Measurements from ENCODE around the gene CGNL1.

CGNL1 gene

DNA sequence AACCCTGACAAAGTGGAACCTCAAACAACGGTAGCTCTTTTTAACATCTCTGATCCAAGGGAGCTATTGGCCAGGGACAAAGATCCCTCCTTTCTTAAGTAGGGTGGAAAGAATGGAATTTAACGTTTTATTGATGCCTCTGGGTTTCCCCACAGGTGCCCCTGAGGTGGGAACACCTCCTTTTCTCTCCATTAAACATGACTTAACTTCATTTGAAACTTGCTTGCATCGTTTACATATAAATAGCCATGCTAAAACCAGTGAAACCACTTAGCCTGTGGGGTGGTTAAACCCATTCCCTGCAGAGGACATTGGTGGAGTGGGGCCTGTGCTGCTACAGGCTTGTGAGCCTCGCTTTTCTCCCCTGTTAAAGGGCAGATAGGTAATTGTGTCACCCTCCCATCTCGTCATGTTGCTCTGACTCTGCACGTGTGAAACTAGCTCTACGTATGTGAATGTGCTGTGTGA, 9.7 kb downstream of the CGNL1 start:
- DNase-seq: no peak
- TF ChIP-seq, protein P1, sequence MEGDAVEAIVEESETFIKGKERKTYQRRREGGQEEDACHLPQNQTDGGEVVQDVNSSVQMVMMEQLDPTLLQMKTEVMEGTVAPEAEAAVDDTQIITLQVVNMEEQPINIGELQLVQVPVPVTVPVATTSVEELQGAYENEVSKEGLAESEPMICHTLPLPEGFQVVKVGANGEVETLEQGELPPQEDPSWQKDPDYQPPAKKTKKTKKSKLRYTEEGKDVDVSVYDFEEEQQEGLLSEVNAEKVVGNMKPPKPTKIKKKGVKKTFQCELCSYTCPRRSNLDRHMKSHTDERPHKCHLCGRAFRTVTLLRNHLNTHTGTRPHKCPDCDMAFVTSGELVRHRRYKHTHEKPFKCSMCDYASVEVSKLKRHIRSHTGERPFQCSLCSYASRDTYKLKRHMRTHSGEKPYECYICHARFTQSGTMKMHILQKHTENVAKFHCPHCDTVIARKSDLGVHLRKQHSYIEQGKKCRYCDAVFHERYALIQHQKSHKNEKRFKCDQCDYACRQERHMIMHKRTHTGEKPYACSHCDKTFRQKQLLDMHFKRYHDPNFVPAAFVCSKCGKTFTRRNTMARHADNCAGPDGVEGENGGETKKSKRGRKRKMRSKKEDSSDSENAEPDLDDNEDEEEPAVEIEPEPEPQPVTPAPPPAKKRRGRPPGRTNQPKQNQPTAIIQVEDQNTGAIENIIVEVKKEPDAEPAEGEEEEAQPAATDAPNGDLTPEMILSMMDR (IDR thresholded peaks at IDR 0.05; ENCODE audit: low read depth, low read length, missing control alignments): no peak
- no peaks in the 10 kb centered on the region for H3K36me3 ChIP-seq (replicated peaks)
- no peaks in the 10 kb centered on the region for H3K27me3 ChIP-seq (replicated peaks)
- H3K27ac ChIP-seq: no peak overlapping the region
- in situ Hi-C loops (cut with HindIII; ENCODE audit: low pct_ligation_motif_present, low sequenced_read_pairs): no loop called here
- no peak overlapping the region for H3K4me3 ChIP-seq (ENCODE audit: low read depth, low read length)

DNA sequence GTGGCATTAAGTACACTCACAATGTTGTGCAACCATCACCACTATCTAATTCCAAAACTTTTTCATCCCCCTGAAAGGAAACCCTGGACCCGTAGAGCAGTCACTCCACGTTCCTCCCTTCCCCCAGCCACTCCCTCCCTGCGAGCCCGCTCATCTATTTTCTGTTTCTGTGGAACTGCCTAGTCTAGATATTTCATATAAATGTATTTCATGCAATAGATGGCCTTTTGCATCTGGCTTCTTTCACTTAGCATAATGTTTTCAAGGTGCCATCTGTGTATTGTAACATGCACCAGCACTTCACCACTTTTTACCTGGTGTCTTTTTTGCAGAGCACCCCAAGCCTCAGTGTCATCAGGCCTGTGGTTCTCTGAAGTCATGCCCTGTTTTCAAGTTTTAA, 10.7 kb downstream of the CGNL1 start:
- Histone ChIP-seq H3K4me3 (ENCODE audit: low read depth, low read length) (no peak overlapping the region), H3K36me3 (replicated peaks) (no peaks in the 10 kb centered on the region), H3K27ac (no peak overlapping the region), H3K27me3 (replicated peaks) (no peaks in the 10 kb centered on the region)
- in situ Hi-C loops (cut with HindIII; ENCODE audit: low pct_ligation_motif_present, low sequenced_read_pairs): no loop called here
- no peak for DNase-seq
- TF ChIP-seq, protein P1 (IDR thresholded peaks at IDR 0.05; ENCODE audit: low read depth, low read length, missing control alignments): no peak

DNA sequence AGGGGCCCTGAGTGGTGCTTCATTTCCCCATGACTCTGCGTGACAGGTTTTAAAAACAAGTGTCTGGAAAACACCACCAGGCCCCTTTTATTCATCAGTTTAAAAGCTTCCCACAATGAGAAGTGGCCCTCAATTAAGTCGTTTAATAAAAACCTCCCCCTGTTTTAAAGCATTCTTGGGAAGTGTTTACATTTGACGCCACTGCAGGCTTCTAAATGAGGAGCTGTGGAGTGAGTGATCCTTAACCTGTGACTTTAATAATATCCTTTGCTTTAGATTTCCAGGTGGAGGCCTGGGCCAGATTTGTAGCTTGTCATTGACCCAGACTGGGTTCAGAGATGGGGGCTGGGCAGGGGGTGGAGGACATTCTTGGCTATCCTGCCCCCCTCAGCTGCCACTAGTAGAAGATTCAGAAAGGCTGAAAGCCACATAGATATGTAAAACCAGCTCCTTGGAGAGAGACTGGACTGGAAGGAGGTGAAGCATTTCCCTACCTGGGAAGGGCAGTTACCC, 11.3 kb downstream of the CGNL1 start:
- TF ChIP-seq, protein P1 (IDR thresholded peaks at IDR 0.05; ENCODE audit: low read depth, low read length, missing control alignments): no peak
- no peak overlapping the region for H3K27ac ChIP-seq
- no peak overlapping the region for H3K4me3 ChIP-seq (ENCODE audit: low read depth, low read length)
- in situ Hi-C loops (cut with HindIII; ENCODE audit: low pct_ligation_motif_present, low sequenced_read_pairs): no loop called here
- no peaks in the 10 kb centered on the region for H3K36me3 ChIP-seq (replicated peaks)
- no peak for DNase-seq
- no peaks in the 10 kb centered on the region for H3K27me3 ChIP-seq (replicated peaks)

GRCh38 chr15:57388464-57388863, 12.2 kb downstream of the CGNL1 start:
- in situ Hi-C loops (cut with HindIII; ENCODE audit: low pct_ligation_motif_present, low sequenced_read_pairs): no loop called here
- DNase-seq: no peak

DNA sequence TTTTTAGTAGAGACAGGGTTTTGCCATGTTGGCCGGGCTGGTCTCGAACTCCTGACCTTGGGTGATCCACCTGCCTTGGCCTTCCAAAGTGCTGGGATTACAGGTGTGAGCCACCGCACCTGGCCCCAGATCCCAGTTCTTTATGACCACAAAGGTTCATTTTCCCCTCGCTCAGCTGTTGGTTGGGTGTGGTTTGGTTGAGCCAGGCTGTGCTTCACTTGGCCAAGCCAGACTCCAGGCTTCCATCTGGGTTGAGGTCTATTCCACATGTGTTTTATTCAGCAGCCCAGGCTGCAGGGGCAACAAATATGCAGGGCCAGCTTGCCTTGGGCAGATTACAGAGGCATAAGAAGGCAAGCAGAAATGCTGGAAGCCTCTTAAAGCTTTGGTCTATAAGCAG, 13.7 kb downstream of the CGNL1 start:
- no peak overlapping the region for H3K4me3 ChIP-seq (ENCODE audit: low read depth, low read length)
- H3K27ac ChIP-seq: no peak overlapping the region
- TF ChIP-seq, protein P1 (IDR thresholded peaks at IDR 0.05; ENCODE audit: low read depth, low read length, missing control alignments): no peak
- in situ Hi-C loops (cut with HindIII; ENCODE audit: low pct_ligation_motif_present, low sequenced_read_pairs): no loop called here
- H3K36me3 ChIP-seq (replicated peaks): no peaks in the 10 kb centered on the region
- no peaks in the 10 kb centered on the region for H3K27me3 ChIP-seq (replicated peaks)
- DNase-seq: no peak

More at GRCh38 chr15:57388464-57388863, 12.2 kb downstream of the CGNL1 start:
- Histone ChIP-seq H3K4me3 (ENCODE audit: low read depth, low read length) (no peak overlapping the region), H3K27ac (no peak overlapping the region), H3K27me3 (replicated peaks) (no peaks in the 10 kb centered on the region), H3K36me3 (replicated peaks) (no peaks in the 10 kb centered on the region)
- TF ChIP-seq, protein P1 (IDR thresholded peaks at IDR 0.05; ENCODE audit: low read depth, low read length, missing control alignments): no peak

DNA sequence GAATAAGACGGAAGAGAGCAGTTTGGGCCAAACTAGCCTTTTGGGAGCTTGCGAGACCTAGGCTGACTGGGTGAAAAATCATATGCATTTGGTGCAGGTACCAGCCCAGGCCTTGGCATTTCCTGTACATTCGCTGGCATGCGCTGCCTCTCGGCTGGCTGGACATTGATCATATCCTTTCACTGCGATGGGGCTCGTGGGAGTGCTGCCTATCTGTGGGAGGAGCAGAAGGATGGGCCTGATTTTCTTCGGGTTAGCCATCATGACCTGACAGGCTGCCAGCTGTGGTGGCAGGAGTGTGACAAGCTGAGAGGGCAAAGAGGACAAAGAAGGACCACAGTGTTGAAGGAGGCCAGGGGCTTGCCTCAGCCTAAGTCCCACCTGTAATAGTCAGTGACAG, 14.3 kb downstream of the CGNL1 start:
- H3K27ac ChIP-seq: no peak overlapping the region
- H3K27me3 ChIP-seq (replicated peaks): no peaks in the 10 kb centered on the region
- TF ChIP-seq, protein P1 (IDR thresholded peaks at IDR 0.05; ENCODE audit: low read depth, low read length, missing control alignments): no peak
- DNase-seq: no peak
- H3K36me3 ChIP-seq (replicated peaks): no peaks in the 10 kb centered on the region
- H3K4me3 ChIP-seq (ENCODE audit: low read depth, low read length): no peak overlapping the region
- in situ Hi-C loops (cut with HindIII; ENCODE audit: low pct_ligation_motif_present, low sequenced_read_pairs): no loop called here

All from brain microvascular endothelial cell (primary cell).